Neuronal stem cell (in vitro differentiated cells): ENCODE measurements around the gene KRTAP5-6.

Source experiments
- DNase-seq: peaks from one replicate; pipeline ENCODE4 v3.0.0-alpha.2; 2013; ENCODE audit warnings: low spot score
- H2AFZ ChIP-seq: one replicate; pipeline ENCODE4 v1.6.1; 2013; ENCODE audit warnings: mild to moderate bottlenecking, low read length, inconsistent platforms
- H2AK5ac ChIP-seq: 2 replicates; pipeline ENCODE4 v1.6.1; 2013; ENCODE audit warnings: low read depth, mild to moderate bottlenecking, inconsistent platforms, low read length, moderate library complexity, mixed read lengths
- H2BK120ac ChIP-seq: 2 replicates; pipeline ENCODE4 v1.6.1; 2013; ENCODE audit warnings: low read depth, mild to moderate bottlenecking, inconsistent platforms, low read length, moderate library complexity, mixed read lengths
- H2BK12ac ChIP-seq: one replicate; pipeline ENCODE4 v1.6.1; 2013; ENCODE audit warnings: low read length, inconsistent platforms
- H2BK15ac ChIP-seq: 2 replicates; pipeline ENCODE4 v1.6.1; 2013; ENCODE audit warnings: mild to moderate bottlenecking, low read length, inconsistent platforms, mixed read lengths
- H2BK5ac ChIP-seq: one replicate; pipeline ENCODE4 v1.6.1; 2013; ENCODE audit warnings: inconsistent platforms, mild to moderate bottlenecking, low read length, moderate library complexity
- H3K14ac ChIP-seq: one replicate; pipeline ENCODE4 v1.6.1; 2013; ENCODE audit warnings: low read length, inconsistent platforms
- H3K18ac ChIP-seq: 2 replicates; pipeline ENCODE4 v1.6.1; 2013; ENCODE audit warnings: low read length, inconsistent platforms
- H3K23ac ChIP-seq: 2 replicates; pipeline ENCODE4 v1.6.1; 2013; ENCODE audit warnings: low read depth, mild to moderate bottlenecking, mixed read lengths, low read length, inconsistent platforms; ENCODE audit not compliant: poor library complexity
- H3K27ac ChIP-seq: replicated peaks from 3 replicates; pipeline ENCODE4 v1.5.1; 2013; ENCODE audit warnings: low read length, inconsistent platforms
- H3K27me3 ChIP-seq, 3 experiments: 2 replicates each; pipeline ENCODE4 v1.6.1; 2013; ENCODE audit warnings: low read length in 3 of 3, mild to moderate bottlenecking in 2 of 3, inconsistent platforms in 1 of 3, low read depth in 1 of 3, mixed read lengths in 1 of 3, moderate library complexity in 1 of 3; ENCODE audit not compliant: control insufficient read depth in 3 of 3, insufficient read depth in 3 of 3
- H3K36me3 ChIP-seq, 2 donors: replicated peaks in 1 of 2; 2 replicates each; pipeline ENCODE4 v1.6.1; 2013; ENCODE audit warnings: low read length in 2 of 2; ENCODE audit not compliant: control insufficient read depth in 2 of 2, insufficient read depth in 2 of 2
- H3K4ac ChIP-seq: 2 replicates; pipeline ENCODE4 v1.6.1; 2013; ENCODE audit warnings: inconsistent platforms, mild to moderate bottlenecking, low read length, moderate library complexity
- H3K4me1 ChIP-seq, 2 donors: 1 replicate in 1 of 2; 2 replicates in 1 of 2; pipeline ENCODE4 v1.6.1; 2013; ENCODE audit warnings: low read length in 2 of 2, low read depth in 1 of 2; ENCODE audit not compliant: control insufficient read depth in 2 of 2, insufficient read depth in 1 of 2
- H3K4me2 ChIP-seq: one replicate; pipeline ENCODE4 v1.6.1; 2013; ENCODE audit warnings: mild to moderate bottlenecking, low read length, inconsistent platforms; ENCODE audit not compliant: insufficient read depth, poor library complexity, severe bottlenecking
- H3K4me3 ChIP-seq, 2 donors: 2 replicates each; pipeline ENCODE4 v1.5.1; 2013; ENCODE audit warnings: low read length in 2 of 2, mild to moderate bottlenecking in 2 of 2, inconsistent platforms in 1 of 2, moderate library complexity in 1 of 2
- H3K79me1 ChIP-seq: one replicate; pipeline ENCODE4 v1.6.1; 2013; ENCODE audit warnings: low read depth, mild to moderate bottlenecking, inconsistent platforms, low read length, moderate library complexity
- H3K9ac ChIP-seq: one replicate; pipeline ENCODE4 v1.6.1; 2013; ENCODE audit warnings: mild to moderate bottlenecking, low read depth, low read length, inconsistent platforms; ENCODE audit not compliant: poor library complexity
- H3K9me3 ChIP-seq, 2 donors: replicated peaks in 1 of 2; 2 replicates each; pipeline versions ENCODE3 to v1.6.1; 2013; ENCODE audit warnings: low read length in 2 of 2, mild to moderate bottlenecking in 2 of 2, inconsistent platforms in 1 of 2, low read depth in 1 of 2, mixed read lengths in 1 of 2, moderate library complexity in 1 of 2; ENCODE audit not compliant: control insufficient read depth in 2 of 2, insufficient read depth in 1 of 2
- H4K8ac ChIP-seq: one replicate; pipeline ENCODE4 v1.6.1; 2013; ENCODE audit warnings: low read depth, mild to moderate bottlenecking, inconsistent platforms, low read length, moderate library complexity
- H4K91ac ChIP-seq: one replicate; pipeline ENCODE4 v1.6.1; 2013; ENCODE audit warnings: low read length, low read depth, mild to moderate bottlenecking, inconsistent platforms; ENCODE audit not compliant: poor library complexity
- WGBS, 2 donors: extraction: QIAGEN DNeasy Blood & Tissue Kit; methylation state at CpG; one replicate each; pipeline ENCODE4 v1.1.7; 2013; ENCODE audit warnings: missing lambda C conversion rate in 2 of 2, mixed read lengths in 1 of 2; ENCODE audit not compliant: insufficient read length in 2 of 2, insufficient replicate concordance in 1 of 2; ENCODE audit errors: extremely low coverage in 2 of 2; 5-methylcytosine and 5-hydroxymethylcytosine counted together

KRTAP5-6 gene

DNA sequence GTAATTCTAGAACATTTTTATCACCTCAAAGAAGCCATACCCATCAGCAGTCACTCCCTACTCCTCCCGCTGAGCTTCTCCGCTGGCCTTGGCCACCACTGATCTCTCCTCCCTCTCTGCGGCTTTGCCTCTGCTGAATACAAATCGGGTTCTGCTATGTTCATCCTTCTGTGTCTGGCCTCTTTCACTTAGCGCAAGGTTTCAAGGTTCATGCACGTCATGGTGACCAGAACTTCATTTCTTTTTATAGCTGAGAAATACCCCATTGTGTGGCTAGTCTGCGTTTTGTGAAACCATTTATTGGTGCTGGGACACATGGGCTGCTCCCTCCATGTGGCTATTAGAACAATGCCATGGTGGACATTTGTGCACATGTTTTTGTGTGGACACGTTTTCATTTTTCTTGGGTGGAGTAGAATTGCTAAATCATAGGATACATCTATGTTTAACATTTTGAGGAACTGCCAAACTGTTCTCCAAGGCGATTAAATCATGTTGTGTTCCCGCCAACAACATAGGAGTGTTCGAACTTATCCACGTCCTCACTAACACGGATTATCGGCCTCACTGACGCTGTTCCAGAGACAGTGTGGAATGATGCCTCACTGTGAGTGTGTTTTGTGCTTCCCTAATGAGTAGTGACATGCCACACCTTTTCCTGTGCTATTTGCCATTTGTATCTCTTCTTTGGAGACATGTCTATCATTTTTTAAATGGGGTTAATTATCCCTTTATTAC is 24.2 kb upstream of the KRTAP5-6 start:
- Histone ChIP-seq H3K4me1 (peaks cover 0 to 12% of the 10 kb centered on the region in 2 donors), H3K14ac (no peak overlapping the region), H3K79me1 (no peaks in the 10 kb centered on the region), H3K4me2 (no peak overlapping the region), H3K9me3 (no peaks in the 10 kb centered on the region), H3K4me3 (no peak overlapping the region), H2AFZ (no peak overlapping the region), H3K27me3 (peaks cover 0 to 50% (median 0%) of the 10 kb centered on the region in 3 experiments), H3K18ac (no peak overlapping the region), H2AK5ac (no peak overlapping the region), H4K91ac (no peak overlapping the region), H2BK15ac (no peak overlapping the region), H2BK5ac (no peak overlapping the region), H2BK12ac (no peak overlapping the region), H3K27ac (no peak overlapping the region), H2BK120ac (no peak overlapping the region), H4K8ac (no peak overlapping the region), H3K9ac (no peak overlapping the region), H3K23ac (no peak overlapping the region), H3K4ac (no peak overlapping the region), H3K36me3 (no peaks in the 10 kb centered on the region)
- WGBS, 2 donors: no CpG with 5 or more reads among the region's 15 CpGs
- DNase-seq: no peak

DNA sequence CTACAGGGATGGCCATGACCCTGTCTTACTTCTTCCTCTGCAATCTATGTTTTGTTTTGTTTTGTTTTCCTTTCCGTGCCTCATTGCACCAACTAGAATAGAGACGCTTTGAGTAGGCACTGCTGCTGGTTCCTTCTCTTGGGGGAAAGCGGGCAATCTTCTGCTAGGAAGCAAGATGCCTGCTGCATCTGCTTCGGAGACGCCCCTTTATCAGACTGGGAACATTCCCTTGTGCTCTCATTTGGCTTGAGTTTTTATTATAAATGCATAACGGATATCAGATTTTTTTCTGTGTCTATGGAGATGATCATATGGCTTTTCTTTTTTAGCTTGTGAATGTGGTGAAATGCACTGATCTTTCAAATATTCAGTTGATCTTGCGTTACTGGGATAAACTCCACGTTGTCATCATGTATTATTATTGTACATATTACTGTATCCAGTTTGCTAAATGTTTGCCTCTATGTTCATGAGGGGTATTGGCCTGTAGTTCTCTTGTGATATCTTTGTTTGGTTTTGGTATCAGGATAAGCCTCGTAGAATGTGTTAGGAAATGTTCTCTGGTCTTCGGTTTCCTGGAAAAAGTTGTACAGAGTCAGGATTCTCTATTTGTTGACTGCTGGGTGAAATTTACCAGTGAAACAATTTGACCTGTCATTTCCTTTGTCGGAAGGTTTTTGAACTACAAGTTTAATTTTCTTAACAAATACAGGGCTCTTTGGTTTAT is 23.4 kb upstream of the KRTAP5-6 start:
- no peak overlapping the region for H3K4me3 ChIP-seq
- no peak overlapping the region for H3K18ac ChIP-seq
- H3K4ac ChIP-seq: no peak overlapping the region
- no peak overlapping the region for H2AFZ ChIP-seq
- H3K9ac ChIP-seq: no peak overlapping the region
- no peak overlapping the region for H2BK15ac ChIP-seq
- no peaks in the 10 kb centered on the region for H3K79me1 ChIP-seq
- no peak overlapping the region for H3K4me2 ChIP-seq
- no peak overlapping the region for H4K8ac ChIP-seq
- peaks cover 0 to 8% of the 10 kb centered on the region in 2 donors for H3K4me1 ChIP-seq
- no peak overlapping the region for H2BK12ac ChIP-seq
- H3K27ac ChIP-seq: no peak overlapping the region
- no peak overlapping the region for H2AK5ac ChIP-seq
- WGBS, 2 donors: no CpG with 5 or more reads among the region's 11 CpGs
- peaks cover 0 to 43% (median 0%) of the 10 kb centered on the region in 3 experiments for H3K27me3 ChIP-seq
- H2BK5ac ChIP-seq: no peak overlapping the region
- H3K14ac ChIP-seq: no peak overlapping the region
- no peak overlapping the region for H3K23ac ChIP-seq
- no peaks in the 10 kb centered on the region for H3K36me3 ChIP-seq
- no peak for DNase-seq
- H4K91ac ChIP-seq: no peak overlapping the region
- no peak overlapping the region for H2BK120ac ChIP-seq
- no peaks in the 10 kb centered on the region for H3K9me3 ChIP-seq

DNA sequence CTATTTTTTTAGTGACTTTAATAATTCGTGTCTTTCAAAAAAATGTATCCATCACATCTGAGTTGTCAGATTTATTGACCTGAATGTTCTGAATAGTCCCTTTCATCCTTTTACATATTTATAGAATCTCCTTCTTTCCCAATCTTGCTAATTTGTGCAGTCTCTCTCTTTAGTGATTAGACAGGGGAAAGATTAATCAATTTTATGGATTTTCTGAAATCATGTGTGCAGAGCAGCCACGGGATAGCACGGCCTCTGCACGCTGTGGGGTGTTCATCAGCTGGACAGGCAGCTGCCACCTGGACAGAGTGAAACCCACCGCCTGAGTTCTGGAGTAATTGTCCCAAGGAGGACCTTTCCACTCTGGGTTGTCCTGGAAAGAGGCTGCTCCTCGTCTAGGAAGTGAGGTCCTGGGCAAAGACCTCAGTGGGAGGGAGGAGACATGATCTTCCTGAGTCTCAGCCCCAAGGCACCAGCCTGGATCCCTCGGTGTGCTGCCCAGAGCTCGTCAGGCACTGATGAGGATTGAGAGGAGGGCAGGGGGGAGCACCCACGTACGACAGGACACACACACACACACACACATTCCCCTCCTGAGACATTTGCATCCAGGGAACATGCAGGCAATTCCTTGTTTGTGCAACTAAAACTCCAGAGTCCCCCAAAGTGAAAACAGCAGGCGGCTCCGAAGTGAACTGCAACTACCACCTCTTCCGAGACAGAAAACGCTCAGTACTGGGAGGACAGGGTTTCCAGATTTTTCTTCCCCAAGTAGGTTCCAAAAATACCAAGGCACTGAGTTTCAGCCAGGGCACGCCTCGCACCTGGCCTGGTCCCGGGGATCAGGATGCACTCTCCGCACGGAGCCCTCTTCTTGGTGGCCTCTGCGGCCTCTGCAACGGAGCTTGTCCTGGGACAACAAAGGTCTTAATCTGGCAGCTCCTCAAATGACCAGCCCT is 22.5 kb upstream of the KRTAP5-6 start:
- Histone ChIP-seq H2BK5ac (no peak overlapping the region), H3K4ac (no peak overlapping the region), H3K23ac (no peak overlapping the region), H2AK5ac (peak overlapping the region; percentile 33), H3K27ac (peak overlapping the region; percentile 42), H2AFZ (no peak overlapping the region), H3K79me1 (no peaks in the 10 kb centered on the region), H4K91ac (no peak overlapping the region), H3K27me3 (peaks cover 0 to 37% (median 0%) of the 10 kb centered on the region in 3 experiments), H2BK12ac (no peak overlapping the region), H3K36me3 (no peaks in the 10 kb centered on the region), H3K9ac (no peak overlapping the region), H2BK15ac (peak overlapping the region; percentile 11), H3K9me3 (no peaks in the 10 kb centered on the region), H3K4me1 (peaks cover 0 to 8% of the 10 kb centered on the region in 2 donors), H4K8ac (no peak overlapping the region), H3K18ac (peak overlapping the region; percentile 96), H3K4me2 (no peak overlapping the region), H2BK120ac (no peak overlapping the region), H3K14ac (peak overlapping the region; percentile 95), H3K4me3 (no peak overlapping the region)
- no CpG with 5 or more reads among the region's 21 CpGs for WGBS, 2 donors
- DNase-seq: no peak
